C4-2B (cell line): ENCODE measurements around the gene EPS8L3.

Experiments
- CTCF ChIP-seq: fragments of 450-650 bp; conservative IDR thresholded peaks from 2 replicates; pipeline ENCODE4 v1.5.1; 2017; ENCODE audit warnings: mild to moderate bottlenecking
- ZFX ChIP-seq: fragments of 450-650 bp; IDR thresholded peaks from 2 replicates; pipeline ENCODE4 v1.6.1; 2017

GRCh38 chr1:109719337-109719837 lies 44.3 kb downstream of the EPS8L3 start:
- no peak for TF ChIP-seq CTCF
- no peak for TF ChIP-seq ZFX
